VCaP (cell line): ENCODE data around the gene DNAAF9.

Experiments used
- H3K27ac ChIP-seq: fragments of 450-650 bp; 2 replicates; pipeline ENCODE4 v1.5.1; 2017
- TF ChIP-seq, protein P1 (sequence below): fragments of 450-650 bp; conservative IDR thresholded peaks from 2 replicates; pipeline ENCODE4 v1.5.1; 2017; ENCODE audit warnings: mild to moderate bottlenecking, moderate library complexity

The DNAAF9 gene

DNA sequence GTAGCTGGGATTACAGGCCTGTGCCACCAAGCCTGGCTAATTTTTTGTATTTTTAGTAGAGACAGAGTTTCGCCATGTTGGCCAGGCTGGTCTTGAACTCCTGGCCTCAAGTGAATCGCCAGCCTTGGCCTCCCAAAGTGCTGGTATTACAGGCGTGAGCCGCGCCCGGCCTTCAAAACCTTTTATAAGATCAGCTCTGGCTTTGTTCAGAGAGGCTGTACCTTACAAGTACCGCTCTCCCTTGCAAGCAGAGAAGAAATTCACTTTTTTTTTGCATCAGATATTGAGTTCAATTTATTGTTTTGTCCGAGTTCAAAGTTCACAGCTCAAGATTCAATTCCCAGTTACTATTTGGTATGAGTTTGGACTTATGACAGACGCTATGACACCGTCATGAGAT is 1.9 kb upstream of the DNAAF9 start:
- peak overlapping the region; percentile 76 for H3K27ac ChIP-seq

DNA sequence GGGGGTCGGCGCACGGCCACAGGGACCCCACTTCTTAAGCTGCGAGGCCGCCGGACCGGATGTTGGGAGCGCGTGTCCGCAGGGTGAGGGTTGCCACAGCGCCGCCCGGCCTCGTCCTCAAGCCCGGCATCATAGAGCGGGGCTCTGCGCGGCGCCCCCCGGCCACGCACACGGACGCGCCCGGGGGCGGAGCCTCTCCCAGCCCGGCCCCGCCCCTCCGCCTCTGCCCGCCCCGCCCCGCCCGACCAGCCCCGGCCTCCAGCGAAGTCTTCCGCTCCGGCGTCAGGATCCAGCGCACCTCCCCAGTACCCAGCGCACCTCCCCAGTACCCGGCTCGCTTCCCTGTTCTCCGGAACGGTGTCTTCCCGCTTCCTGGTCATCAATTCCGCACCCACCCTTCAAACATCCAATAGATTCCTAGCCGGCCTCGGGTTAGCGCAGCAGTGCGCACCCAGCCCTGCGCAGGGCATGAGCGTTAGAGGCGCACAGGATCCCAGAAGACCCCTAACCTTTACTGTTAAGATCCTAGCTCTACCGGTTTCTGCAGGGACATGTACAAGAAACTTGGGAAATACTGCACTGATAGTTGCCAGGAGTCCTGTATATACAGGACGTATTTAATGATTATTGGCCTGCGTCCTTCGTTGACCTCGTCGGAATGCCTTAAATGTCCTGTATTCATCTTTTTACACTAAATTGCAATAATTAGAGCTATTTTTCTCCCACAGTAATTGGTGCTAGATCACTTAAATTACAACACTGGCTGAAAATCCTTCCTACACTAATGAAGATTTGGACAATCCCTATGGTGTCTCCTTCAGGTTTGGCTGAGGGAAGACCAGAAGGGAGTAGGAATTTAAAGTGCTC is 535 bp upstream of the DNAAF9 start:
- H3K27ac ChIP-seq, result peak overlapping the region; percentile 76

More for the DNA sequence above, 1.9 kb upstream of the DNAAF9 start:
- TF ChIP-seq, protein P1, sequence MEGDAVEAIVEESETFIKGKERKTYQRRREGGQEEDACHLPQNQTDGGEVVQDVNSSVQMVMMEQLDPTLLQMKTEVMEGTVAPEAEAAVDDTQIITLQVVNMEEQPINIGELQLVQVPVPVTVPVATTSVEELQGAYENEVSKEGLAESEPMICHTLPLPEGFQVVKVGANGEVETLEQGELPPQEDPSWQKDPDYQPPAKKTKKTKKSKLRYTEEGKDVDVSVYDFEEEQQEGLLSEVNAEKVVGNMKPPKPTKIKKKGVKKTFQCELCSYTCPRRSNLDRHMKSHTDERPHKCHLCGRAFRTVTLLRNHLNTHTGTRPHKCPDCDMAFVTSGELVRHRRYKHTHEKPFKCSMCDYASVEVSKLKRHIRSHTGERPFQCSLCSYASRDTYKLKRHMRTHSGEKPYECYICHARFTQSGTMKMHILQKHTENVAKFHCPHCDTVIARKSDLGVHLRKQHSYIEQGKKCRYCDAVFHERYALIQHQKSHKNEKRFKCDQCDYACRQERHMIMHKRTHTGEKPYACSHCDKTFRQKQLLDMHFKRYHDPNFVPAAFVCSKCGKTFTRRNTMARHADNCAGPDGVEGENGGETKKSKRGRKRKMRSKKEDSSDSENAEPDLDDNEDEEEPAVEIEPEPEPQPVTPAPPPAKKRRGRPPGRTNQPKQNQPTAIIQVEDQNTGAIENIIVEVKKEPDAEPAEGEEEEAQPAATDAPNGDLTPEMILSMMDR, result no peak

DNA sequence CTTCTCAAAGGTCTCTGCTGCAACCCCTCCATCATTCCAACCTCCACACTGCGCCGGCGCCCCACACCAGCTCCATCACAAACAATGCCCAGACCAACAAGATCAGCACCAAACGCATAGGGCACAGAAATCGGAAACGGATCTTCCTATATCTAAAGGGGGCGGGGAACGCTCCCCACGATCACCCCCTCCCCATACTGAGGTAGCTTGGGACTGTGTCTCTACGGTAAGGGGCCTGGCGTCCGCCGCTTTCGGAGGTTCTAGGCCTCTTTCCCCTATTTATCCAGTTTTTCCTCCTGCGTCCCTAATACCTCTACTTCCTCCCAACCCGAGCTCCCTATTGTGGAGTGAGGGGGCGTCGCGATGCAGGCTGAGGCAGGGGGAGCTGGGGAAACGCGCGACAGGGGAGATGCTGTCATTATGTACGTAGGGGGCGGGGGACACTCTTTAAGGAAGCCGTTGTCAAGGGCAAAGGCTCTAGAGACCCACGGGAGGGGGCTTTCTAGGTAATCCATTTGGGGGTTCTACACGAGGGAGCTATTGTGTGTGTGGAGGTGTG is 909 bp downstream of the DNAAF9 start:
- peak overlapping the region; percentile 76 for H3K27ac ChIP-seq
- TF ChIP-seq, protein P1, result no peak

More for the DNA sequence above, 535 bp upstream of the DNAAF9 start:
- TF ChIP-seq, protein P1, result no peak

DNA sequence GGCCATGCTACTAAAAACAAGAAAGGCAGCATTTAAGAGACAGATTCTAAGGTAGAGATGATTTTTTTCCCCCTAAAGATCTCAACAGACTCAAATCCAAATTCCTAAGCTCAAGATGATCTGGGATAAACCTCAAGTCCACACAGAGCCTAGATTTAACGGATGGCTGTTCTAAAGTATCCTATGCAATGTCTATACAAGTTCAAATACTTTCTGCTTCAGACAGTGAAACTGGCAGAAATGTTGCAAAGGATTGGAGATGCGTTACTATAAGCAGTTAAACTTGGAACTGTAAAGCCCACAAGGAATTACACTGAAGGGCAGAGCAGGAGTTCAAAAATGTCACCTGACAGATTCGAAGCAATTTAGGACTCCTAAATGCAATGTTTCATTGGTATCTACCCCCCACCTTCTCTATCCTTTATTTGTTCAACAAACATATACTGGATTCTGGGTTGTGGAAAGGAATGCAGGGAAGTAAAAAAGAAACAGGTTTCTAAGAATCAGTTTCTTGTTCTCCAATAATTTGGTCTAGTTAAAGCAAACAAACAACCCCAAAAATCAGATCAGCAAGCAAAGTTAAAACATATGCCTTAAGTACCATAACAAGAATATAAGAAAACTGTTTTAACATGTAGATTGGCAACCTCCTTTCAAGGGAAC is 1.6 kb downstream of the DNAAF9 start:
- TF ChIP-seq, protein P1, result no peak
- H3K27ac ChIP-seq, result peak overlapping the region; percentile 76

DNA sequence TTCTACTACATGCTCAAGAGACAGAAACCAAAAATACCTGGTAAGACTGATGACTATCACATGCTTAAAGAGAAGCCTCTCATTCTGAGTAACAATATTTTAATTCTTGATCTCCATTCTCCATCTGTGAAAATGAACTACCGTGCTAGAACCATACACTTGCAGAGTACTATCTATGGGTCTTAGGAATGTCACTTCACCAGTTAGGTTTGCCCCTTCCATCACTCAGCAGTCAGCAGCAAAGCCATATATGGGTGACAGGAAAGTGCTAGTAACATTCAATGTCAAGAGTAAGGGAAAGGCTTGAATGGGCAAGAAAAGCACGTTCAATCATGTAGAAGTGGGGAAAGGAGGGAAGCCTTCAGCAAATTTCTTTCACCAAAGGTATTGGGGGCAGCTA is 2.3 kb downstream of the DNAAF9 start:
- peak overlapping the region; percentile 76 for H3K27ac ChIP-seq
- TF ChIP-seq, protein P1, result no peak

DNA sequence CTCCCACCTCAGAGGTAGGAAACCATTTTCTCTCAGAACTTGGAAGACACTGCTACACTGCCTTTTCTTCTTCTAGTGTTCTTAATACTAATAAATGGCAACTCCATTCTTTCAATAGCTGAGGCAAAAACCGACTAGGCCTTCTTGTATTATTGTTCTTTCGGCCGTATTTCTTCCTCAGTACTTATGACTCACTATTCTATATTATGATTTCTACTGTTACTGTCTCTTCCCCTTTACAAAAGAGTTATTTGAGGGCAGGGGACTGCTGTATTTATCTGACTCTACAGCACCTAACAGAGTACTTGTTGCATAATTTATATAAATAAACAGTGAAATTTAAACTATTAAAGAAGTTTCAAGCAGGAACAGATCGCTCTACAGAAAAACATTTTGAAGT is 3.1 kb downstream of the DNAAF9 start:
- H3K27ac ChIP-seq, result no peak overlapping the region
- TF ChIP-seq, protein P1, result no peak

DNA sequence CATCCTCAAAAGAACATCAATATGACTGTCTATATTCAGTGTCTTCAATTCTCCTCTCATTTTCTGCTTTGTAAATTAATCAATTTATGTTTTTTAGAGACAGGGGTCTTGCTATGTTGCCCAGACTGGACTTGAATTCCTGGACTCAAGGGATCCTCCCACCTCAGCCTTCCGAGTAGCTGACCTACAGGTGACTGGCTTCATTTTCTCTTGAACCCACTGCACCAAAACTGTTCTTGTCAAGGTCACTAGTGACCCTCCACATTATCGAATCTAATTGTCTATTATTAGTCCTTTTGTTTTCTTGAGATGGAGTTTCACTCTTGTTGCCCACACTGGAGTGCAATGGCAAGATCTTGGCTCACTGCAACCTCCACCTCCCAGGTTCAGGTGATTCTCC is 3.7 kb downstream of the DNAAF9 start:
- TF ChIP-seq, protein P1, result no peak

More for the DNA sequence above, 3.7 kb downstream of the DNAAF9 start:
- no peak overlapping the region for H3K27ac ChIP-seq
